Loucy (cell line): ENCODE measurements around the gene TUBB3.

Experiments
- H2AFZ ChIP-seq: fragments of 200-600 bp; sonication (generic); 2 replicates; pipeline ENCODE4 v1.6.0; 2016; ENCODE audit warnings: antibody characterized with exemption, mild to moderate bottlenecking, low read length, moderate library complexity
- H3F3A ChIP-seq: fragments of 200-600 bp; 2 replicates; pipeline ENCODE4 v1.6.0; 2016; ENCODE audit warnings: antibody characterized with exemption, low read depth, mild to moderate bottlenecking
- H3K27me3 ChIP-seq: fragments of 200-600 bp; sonication (generic); 2 replicates; pipeline ENCODE4 v1.6.1; 2014; ENCODE audit warnings: low read length, mild to moderate bottlenecking; ENCODE audit not compliant: insufficient read depth, poor library complexity, severe bottlenecking
- H3K36me3 ChIP-seq: fragments of 200-600 bp; sonication (generic); 2 replicates; pipeline ENCODE4 v1.6.1; 2016; ENCODE audit warnings: low read length; ENCODE audit not compliant: insufficient read depth
- H3K4me1 ChIP-seq: fragments of 200-600 bp; sonication (generic); 2 replicates; pipeline ENCODE4 v1.5.1; 2014; ENCODE audit warnings: low read length, mild to moderate bottlenecking; ENCODE audit not compliant: insufficient read depth, poor library complexity, severe bottlenecking
- H3K4me2 ChIP-seq: fragments of 200-600 bp; sonication (generic); 2 replicates; pipeline ENCODE4 v1.6.0; 2014; ENCODE audit warnings: antibody characterized with exemption, low read length, low read depth, mild to moderate bottlenecking; ENCODE audit not compliant: poor library complexity, severe bottlenecking
- H3K4me3 ChIP-seq: fragments of 200-600 bp; sonication (generic); 2 replicates; pipeline ENCODE4 v1.5.1; 2014; ENCODE audit warnings: low read length, mild to moderate bottlenecking, mixed read lengths; ENCODE audit not compliant: poor library complexity, severe bottlenecking
- H3K79me2 ChIP-seq: fragments of 200-600 bp; sonication (generic); 2 replicates; pipeline ENCODE4 v1.6.1; 2014; ENCODE audit warnings: low read length; ENCODE audit not compliant: insufficient read depth
- H3K9ac ChIP-seq: fragments of 200-600 bp; sonication (generic); 2 replicates; pipeline ENCODE4 v1.6.0; 2014; ENCODE audit warnings: mild to moderate bottlenecking, low read depth, low read length, moderate library complexity; ENCODE audit not compliant: poor library complexity, severe bottlenecking
- H3K9me2 ChIP-seq: fragments of 200-600 bp; sonication (generic); replicated peaks from 2 replicates; pipeline ENCODE4 v1.6.1; 2016; ENCODE audit warnings: low read depth, low read length, mixed read lengths
- H3K9me3 ChIP-seq: fragments of 200-600 bp; sonication (generic); 2 replicates; pipeline ENCODE4 v1.6.1; 2014; ENCODE audit warnings: mild to moderate bottlenecking, antibody characterized with exemption, low read length, low read depth; ENCODE audit not compliant: insufficient read depth
- H4K20me1 ChIP-seq: fragments of 200-600 bp; sonication (generic); 2 replicates; pipeline ENCODE4 v1.6.0; 2014; ENCODE audit warnings: antibody characterized with exemption, low read length, mild to moderate bottlenecking; ENCODE audit not compliant: insufficient read depth, poor library complexity, severe bottlenecking
- CTCF ChIP-seq: fragments of 200-600 bp; sonication (generic); conservative IDR thresholded peaks from 2 replicates; pipeline ENCODE4 v1.5.1; 2014; ENCODE audit warnings: mild to moderate bottlenecking, antibody characterized with exemption, low read length
- EZH2phosphoT487 ChIP-seq: fragments of 200-600 bp; IDR thresholded peaks from 2 replicates; pipeline ENCODE4 v1.6.1; 2018; ENCODE audit warnings: antibody characterized with exemption, mild to moderate bottlenecking, moderate library complexity, borderline replicate concordance

The TUBB3 gene

GRCh38 chr16:89961920-89962319 lies 38.8 kb downstream of the TUBB3 start:
- H2AFZ ChIP-seq, result no peak overlapping the region
- H3K4me2 ChIP-seq, result no peak overlapping the region
- no peaks in the 10 kb centered on the region for H4K20me1 ChIP-seq
- no peak for TF ChIP-seq EZH2phosphoT487
- no peak for TF ChIP-seq CTCF
- H3K9me2 ChIP-seq, result no peaks in the 10 kb centered on the region
- H3F3A ChIP-seq, result no peaks in the 10 kb centered on the region
- H3K36me3 ChIP-seq, result no peaks in the 10 kb centered on the region
- no peaks in the 10 kb centered on the region for H3K9me3 ChIP-seq
- no peaks in the 10 kb centered on the region for H3K79me2 ChIP-seq
- H3K4me3 ChIP-seq, result no peak overlapping the region
- H3K27me3 ChIP-seq, result no peaks in the 10 kb centered on the region
- no peaks in the 10 kb centered on the region for H3K4me1 ChIP-seq
- H3K9ac ChIP-seq, result no peak overlapping the region

GRCh38 chr16:89962754-89963498 lies 39.8 kb downstream of the TUBB3 start:
- Histone ChIP-seq H3K36me3 (no peaks in the 10 kb centered on the region), H3K9me2 (no peaks in the 10 kb centered on the region), H3K9me3 (no peaks in the 10 kb centered on the region), H3K9ac (no peak overlapping the region), H3F3A (no peaks in the 10 kb centered on the region), H3K4me2 (no peak overlapping the region), H2AFZ (no peak overlapping the region), H3K4me1 (no peaks in the 10 kb centered on the region), H3K79me2 (no peaks in the 10 kb centered on the region), H3K27me3 (no peaks in the 10 kb centered on the region), H3K4me3 (no peak overlapping the region), H4K20me1 (no peaks in the 10 kb centered on the region)
- TF ChIP-seq CTCF, result no peak
- no peak for TF ChIP-seq EZH2phosphoT487

- no peaks in the 10 kb centered on the region for H4K20me1 ChIP-seq
- H2AFZ ChIP-seq, result no peak overlapping the region
- no peaks in the 10 kb centered on the region for H3F3A ChIP-seq
- H3K9me3 ChIP-seq, result no peaks in the 10 kb centered on the region
- no peaks in the 10 kb centered on the region for H3K36me3 ChIP-seq
- H3K79me2 ChIP-seq, result no peaks in the 10 kb centered on the region
- H3K4me2 ChIP-seq, result no peak overlapping the region
- H3K9me2 ChIP-seq, result no peaks in the 10 kb centered on the region
- H3K27me3 ChIP-seq, result no peaks in the 10 kb centered on the region
- H3K9ac ChIP-seq, result no peak overlapping the region
- H3K4me3 ChIP-seq, result no peak overlapping the region
- no peaks in the 10 kb centered on the region for H3K4me1 ChIP-seq
- TF ChIP-seq EZH2phosphoT487, result no peak
Measured at GRCh38 chr16:89964201-89964600, 41.1 kb downstream of the TUBB3 start.
